Activated effector memory CD4-positive, alpha-beta T cell treated with Interleukin-2 at 50 U/mL for 16 hours (primary cell): ENCODE data around the gene ATF6.

Experiments
- DNase-seq: peaks from one replicate; pipeline ENCODE4 v3.0.0-alpha.2; 2020

ATF6 gene

DNA sequence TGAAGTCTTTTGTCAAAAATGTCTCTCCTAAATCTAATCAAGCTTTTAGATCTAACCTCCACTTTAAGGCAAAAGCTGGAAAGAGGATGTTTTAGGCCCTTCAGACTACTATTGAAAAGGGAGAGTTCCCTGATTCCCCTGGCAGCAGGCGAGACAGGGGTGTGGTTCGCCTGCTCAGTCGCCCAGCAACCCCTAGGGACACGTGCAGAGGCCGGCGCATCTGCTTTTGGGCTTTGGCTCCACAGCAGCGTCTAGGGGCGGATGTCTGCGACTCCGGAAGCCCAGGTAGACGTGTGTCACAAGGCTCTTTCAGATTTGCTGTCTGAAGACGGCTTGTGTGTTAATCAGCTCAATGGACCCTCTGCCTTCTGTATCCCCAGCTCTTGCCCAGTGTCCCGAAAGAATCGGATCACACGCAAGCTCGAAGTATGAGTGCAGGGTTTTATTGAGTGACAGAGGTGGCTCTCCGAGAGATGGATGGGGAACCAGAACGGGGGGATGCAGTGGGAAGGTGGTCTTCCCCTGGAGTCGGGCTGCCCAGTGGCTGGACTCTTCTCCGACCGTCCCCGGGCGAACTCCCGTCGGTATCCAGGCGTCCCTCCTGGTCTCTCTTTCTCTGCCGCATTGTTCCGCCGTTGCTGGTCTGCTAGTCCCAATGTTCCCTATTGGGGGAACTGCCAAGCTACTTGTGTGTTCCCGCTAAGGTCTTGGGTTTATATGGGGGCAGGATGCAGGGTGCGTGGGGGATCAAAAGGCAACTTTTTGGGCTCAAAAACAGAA, 212.1 kb downstream of the ATF6 start:
- DNase-seq: no peak

DNA sequence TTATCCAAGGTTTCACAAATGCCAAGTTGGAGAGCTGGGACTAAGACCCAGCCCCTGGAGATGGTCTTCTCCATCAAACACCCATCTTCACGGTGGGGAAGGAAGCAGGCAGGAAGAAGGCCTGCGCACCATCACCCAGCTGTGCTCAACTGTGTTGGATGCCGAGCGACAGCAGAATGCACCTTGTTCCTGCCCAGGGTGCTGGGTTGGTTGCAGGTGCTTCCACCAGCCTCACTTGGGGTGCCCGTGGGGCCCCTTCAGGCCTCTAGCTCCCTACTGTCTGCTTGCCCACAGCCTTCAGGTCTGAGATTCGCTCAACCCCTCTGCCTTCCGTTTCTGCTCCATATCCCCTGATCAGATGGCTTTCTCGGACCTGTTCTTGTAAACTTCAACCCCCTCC, 215.0 kb downstream of the ATF6 start:
- DNase-seq: no peak

DNA sequence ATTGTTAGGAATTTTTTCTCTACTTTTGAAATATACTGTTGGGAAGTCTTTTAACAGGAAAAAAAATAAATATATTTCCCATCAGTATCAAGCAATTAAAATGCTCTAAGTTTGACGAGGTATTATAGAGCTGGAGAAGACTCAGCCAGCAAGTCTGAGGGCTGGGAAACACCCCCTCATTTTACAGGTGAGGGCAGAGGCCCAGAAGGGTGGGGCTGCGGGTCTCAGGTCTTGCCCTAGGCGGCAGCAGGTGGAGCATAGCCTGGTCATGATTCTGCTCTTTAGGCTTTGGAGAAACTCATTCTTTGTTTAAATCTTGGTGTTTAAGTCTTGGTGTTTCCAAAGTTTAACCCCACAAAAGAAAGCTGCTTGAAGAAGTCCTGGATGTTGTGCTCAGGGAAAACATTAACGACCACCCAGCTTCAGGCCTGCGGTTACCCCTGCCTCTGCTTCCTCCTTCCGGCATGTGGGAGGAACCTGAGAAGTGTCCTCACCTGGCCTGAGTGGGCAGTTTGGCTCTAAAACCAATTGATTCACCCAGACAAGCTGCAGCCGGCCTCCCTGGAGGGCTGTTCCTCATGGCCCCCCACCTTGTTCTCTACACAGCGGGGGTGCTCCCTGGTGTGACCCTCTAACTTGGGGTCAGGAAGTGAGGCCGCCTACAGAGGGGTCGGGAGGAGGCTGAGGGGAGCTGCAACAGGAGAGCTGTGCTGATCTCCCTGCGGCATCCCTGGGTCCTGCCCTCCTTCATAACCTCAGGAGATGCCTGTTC, 215.8 kb downstream of the ATF6 start:
- DNase-seq: no peak

DNA sequence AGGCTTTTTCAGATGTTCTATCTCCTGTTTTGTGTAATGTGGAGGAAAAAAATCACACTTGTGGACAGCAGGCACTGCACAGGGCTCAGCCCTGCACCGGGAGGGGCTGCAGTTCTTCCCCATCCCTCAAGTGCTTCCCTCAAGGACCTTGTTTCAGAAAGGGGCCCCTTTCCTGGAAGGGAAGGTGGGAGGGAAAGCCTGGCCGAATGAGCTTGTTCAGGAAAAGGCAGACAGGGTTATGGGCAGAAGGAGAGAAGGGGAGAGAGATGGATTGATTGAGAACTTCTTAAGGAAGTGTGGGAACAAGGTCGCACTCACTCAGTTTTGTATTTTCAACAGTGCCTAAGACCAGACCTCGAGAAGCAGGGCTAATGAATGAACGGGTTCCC, 216.4 kb downstream of the ATF6 start:
- DNase-seq: no peak

DNA sequence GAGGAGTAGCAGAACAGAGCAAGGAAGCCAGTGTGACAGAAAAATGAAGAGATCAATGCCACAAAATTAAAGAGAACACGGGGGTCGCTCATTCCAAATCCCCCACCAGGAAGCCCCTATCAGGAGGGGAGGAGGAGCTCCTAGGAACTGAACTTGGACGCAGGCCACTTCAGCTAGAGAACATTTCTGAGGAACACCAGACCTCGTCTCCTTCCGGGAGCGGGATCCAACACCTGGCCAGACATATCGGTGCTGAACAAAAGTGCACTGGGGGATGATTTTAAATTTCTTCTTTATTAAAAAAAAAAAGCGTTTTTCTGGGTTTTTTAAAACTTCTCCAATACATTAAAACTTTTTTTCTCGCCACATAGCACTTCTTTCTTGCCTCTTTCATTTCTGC, 216.8 kb downstream of the ATF6 start:
- no peak for DNase-seq

GRCh38 chr1:161983725-161984124, 217.6 kb downstream of the ATF6 start:
- DNase-seq: no peak

DNA sequence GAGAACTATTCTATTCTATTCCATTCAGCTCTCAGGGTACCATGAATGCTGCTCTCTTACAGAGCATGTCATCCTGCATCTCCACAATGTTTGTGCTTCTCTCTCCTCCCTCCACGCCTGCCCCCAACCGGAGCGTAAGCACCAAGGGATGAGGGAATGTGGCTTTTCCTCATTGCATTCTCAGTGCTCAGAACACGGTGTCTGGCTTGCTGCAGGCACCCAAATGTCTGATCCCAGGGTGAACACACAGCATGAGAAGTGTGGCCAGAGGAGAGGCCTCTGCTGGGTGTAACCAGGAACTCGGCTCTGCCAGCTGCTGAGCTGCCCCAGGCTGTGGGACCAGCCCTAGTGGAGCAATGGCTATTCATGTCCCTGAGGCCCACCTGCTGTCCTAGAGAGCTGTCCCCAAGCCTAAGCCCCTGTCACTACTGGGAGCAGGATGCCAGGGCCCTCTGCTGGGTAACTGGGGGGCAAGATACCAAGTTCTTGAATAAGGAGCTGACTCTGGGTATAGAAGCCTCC, 219.2 kb downstream of the ATF6 start:
- DNase-seq: no peak

DNA sequence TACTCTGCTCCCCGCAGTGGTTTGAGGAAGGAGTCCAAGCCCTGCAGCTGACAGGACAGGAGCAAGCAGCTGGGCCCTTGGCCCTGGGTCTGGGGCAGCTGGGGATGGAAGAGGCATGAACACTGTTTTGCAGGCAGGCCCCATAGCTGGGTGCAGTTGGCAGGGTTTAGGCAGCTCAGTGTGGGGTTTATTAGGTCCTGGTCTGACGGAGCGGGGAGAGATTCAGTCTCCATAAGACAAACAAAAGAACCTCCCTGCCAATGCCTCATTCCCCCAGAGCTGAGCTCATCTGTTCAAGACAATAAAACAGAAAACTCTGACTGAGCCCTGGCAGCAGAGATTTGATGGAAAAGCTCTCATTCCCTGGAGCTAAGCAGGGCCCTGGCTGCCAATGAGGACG, 220.2 kb downstream of the ATF6 start:
- no peak for DNase-seq

DNA sequence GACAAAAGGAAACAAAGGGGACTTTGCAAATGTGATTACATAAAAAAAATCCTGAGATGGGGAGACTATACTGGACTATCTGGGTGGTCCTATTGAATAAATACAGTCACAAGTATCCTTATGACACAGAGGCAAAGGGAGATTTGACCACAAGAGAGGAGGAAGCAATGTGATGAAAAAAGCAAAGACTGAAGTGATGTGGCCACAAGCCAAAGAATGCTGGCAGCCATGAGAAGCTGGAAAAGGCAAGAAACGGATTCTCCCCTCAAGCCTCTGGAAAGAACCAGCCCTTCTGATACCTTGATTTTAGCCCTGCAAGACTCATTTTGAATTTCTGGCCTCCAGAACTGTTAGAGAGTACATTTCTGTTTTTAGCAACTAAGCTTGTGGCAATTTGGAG, 221.2 kb downstream of the ATF6 start:
- no peak for DNase-seq

- no peak for DNase-seq
Measured at GRCh38 chr1:161987872-161988271, 221.8 kb downstream of the ATF6 start.

DNA sequence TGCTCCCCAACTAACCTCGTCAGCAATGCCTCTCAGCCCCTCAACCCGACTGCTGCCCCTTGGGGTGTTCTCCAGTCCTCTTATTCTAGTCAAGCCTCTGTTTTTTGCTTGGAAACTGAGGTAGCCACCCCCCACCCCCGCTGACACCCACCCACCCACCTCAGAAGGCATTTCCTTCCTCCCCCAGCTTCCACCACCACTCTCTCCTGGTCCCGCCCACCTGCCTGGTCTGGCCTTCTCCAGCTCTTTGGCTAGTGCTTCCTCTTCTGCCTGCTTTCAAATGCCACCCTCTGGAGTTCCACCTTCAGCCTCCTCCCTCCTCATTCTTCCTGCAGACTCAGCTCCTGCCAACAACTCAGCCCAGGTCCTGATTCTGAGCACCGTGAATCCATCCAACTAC, 222.3 kb downstream of the ATF6 start:
- no peak for DNase-seq

DNA sequence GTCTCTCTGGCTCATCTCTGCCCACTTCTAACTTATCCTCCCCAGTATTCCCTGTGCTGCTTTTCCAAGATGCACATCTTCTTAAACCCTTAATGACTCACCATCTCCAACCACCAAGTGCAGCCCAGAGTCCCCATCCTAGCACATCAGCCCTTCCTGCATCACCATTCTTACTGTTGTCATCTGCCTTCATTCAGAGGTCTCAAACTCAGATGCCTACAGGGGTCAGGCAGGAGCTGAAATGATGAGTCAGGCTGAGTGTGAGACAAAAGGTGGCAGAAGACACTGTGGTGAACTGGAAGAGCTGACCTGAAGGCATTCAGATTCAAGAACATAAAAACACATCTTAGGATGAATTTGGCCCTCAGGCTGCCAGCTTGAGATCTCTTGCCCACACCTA, 223.0 kb downstream of the ATF6 start:
- no peak for DNase-seq

GRCh38 chr1:161989786-161990185, 223.7 kb downstream of the ATF6 start:
- DNase-seq: no peak

GRCh38 chr1:161993576-161993975, 227.5 kb downstream of the ATF6 start:
- no peak for DNase-seq

- no peak for DNase-seq
Measured at GRCh38 chr1:161994175-161994668, 228.1 kb downstream of the ATF6 start.

GRCh38 chr1:161997152-161997551, 231.0 kb downstream of the ATF6 start:
- DNase-seq: no peak

- no peak for DNase-seq
Measured at GRCh38 chr1:161998811-161999210, 232.7 kb downstream of the ATF6 start.

DNA sequence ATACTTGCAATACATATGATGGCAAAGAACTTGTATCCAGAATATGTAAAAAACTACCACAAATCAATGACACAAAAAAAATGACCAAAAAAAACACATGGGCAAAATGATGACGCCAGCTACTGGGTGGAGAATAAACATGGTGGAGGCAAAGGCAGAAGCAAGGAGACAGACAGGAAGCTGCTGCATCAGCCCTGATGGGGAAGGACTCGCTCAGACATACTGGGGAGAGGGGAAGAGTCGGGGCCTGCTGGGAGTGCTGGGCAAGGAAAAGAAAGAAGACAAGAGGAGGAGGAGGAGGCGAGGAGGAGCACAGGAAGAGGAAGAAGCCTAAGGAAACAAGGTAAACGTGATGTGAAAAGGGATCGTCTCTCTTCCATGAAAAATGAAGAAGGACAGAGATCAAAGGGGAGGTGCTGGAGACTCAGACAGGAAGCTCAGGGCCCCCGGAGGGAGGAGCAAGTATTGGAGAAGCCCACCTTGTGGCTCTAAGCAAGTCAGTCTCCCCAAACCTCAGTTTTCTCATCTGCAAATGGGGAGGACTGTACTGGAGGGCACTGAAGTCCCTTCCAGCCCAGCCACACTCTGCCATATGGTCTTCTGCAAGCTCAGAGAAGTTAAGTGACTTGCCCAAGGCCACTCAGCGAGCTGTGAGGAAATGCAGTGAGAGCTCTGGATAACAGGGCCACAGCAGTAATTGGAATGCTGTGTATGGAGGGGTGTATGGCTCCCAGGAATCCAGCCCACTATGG, 233.4 kb downstream of the ATF6 start:
- no peak for DNase-seq

DNA sequence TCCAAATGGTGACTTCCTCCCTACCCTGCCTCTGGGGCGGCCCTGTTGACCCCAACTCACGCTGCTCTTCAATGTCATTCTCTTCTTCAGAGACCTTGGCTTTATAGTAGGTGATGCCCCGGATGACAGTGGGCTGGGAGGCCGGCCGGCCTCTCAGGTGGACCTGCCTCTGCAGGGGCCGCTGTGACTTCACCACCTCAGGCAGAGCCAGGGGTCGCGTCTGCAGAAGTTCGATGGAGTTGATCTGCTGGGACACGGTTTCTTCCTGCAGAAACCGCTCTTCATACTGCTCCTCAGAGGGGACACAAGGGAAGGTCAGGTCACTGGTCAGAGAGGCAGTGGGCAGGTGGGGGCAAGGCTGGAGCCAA, 233.9 kb downstream of the ATF6 start:
- DNase-seq: no peak

DNA sequence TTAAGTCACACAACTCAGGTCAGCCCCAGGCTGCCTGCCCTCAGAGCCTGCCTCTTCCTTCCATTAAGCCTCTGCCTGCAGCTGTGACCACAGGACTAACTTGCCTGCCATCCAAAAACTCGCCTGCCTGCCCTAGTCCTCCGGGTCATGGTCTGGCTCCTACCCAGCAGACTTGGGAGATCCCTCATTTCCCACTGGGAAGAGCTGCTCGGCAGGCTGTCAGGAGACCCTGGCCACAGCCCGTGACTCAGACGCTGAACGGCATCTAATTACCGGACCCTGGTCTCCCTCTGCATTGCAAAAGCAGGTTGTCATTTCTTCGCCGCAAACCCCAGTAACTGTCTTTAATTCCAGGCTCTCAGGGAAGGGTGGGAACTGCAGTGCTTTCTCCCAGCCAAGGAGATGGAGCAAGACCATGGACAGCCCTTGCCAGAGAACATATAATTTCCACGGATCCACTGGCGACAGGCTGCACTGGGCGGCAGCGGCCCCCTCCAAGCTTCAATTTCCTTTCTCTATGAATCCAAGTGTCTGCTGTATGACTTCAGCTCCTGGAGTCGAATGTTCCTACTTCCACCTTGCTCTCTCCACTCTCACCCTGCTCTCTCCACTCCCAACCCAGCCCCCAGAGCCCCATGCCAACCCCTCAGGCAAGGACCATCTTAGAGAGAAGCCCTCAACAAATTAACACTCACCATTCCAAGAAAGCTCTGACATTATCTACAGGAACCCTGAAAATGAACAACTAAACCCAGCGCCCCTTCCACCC, 237.1 kb downstream of the ATF6 start:
- no peak for DNase-seq

DNA sequence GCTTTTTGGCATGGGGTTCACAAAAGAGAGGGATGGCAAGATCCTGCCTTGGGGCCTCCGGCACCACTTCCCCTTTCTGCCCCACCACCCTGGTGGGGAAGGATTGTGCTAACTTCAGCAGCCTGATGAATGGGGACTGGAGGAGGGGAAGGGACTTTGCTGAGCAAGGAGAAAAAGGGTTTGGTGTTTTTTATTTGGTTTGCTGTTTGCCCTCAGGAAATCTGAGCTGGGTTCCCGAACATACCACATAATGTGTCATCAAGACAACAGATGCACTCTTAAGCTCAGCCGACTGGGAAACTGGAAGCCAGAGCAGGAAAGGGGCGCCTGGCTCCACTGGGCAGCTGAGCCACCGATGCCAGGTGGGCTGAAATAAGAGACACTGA, 237.7 kb downstream of the ATF6 start:
- DNase-seq: no peak

- DNase-seq: no peak
Measured at GRCh38 chr1:162004441-162004950, 238.4 kb downstream of the ATF6 start.
